Fibroblast of upper back skin (primary cell): ENCODE data around the gene CLNS1A.

ENCODE experiments used
- DNase-seq: peaks from one replicate; pipeline ENCODE4 v3.0.0-alpha.2; 2013

CLNS1A gene

DNA sequence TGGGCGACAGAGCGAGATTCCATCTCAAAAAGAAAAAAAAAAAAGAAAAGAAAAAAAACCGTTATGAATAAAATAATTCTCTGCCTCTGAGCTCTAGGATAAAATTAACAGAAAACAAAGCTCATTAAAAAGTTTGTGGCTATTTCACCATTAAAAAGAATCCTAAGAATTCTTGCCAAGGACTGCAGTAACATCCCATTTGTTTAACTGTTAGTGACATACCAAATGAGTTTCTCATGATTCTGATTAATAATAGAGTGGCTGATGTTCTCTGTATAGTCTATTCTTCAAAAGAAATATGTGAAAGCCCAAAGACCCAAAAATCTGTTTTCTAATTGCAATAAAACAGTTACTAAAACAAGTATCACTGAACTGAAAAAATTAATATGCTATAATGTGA lies 19.7 kb downstream of the CLNS1A start:
- peak; percentile 39 for DNase-seq

DNA sequence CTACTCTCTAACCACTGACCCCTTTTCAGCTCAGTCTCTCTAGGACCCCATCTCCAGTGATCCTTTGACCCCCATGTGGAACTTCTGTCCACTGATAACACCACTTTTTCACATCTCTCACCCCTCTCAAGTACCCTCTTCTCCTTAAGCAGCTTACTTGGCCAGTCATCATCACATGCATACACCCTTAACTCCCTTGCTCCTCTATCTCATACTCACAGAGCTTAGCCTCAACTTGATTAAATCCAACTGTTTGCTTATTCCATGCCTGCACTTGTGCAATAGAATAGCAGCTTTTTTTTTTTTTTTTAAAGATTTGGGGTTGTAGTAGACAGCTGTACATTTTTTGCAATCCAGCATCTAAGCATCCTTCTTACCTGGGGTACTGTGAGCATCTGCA lies 25.7 kb downstream of the CLNS1A start:
- no peak for DNase-seq

DNA sequence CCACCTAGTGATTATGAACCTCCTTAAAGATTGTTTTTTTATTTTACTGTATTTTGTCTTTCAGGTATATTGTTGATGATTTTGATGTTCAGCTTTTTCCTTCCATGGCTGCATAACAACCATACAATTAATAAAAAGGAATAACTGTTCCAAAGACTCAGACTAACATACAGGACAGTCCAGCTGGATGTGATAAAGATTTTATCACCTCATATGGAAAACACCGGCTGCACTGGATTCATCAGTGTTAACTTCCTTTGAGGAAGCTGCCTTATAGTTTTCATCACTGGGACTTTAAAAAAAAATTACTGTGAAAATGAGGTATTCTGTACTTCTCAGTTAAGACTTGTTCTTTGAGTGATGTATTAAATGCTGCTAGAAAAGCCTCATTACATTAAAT lies 28.4 kb downstream of the CLNS1A start:
- DNase-seq = no peak

DNA sequence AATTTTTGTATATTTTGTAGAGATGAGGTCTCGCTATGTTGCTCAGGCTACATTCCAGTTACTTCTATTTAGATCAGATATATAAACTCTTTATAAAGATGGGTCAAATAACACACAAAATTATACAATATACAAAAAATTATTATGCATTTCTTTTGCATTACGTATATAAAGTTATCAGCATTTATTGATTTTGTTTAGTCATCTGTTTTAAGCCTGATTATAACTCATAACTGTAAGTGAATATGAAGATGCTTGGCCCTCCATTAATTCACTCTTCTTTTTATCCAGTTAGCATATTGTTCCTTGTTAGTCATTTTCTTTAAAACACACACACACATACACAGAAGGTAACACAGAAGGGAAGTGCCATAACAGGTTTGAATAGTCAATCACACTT lies 33.3 kb downstream of the CLNS1A start:
- no peak for DNase-seq

DNA sequence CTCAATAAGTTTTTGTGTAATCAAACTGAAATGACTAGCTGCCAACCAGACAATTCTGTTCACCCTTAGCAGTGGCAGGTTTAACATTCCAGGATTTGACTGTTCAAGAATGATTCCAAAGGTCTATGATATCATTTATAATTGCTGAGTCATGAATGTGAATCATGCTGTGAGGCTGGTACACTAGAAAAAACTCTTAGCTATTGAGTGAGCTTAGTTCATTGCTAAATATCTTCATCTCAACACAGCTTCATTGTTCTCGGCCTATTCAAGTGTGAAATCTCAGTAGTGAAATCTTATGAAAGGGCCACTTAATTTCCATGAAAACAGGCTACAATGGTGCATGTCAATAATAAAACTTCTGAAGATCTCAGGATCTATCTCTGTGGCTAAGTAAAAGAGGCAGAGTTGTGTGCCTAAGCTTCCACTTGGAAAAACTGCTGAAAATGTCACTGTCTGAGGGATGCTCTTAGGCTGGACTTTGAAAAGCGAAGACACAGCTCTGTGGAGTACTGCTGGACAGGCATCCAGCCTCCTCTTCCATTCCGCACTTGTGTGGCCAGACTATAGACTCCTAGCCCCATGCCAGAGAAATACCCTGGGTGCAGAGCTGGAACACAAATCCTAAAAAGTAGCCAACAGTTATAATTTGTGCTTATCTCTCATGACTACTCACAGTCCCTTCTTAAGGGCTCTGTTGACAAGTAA lies 35.1 kb downstream of the CLNS1A start:
- DNase-seq = peak; percentile 89

DNA sequence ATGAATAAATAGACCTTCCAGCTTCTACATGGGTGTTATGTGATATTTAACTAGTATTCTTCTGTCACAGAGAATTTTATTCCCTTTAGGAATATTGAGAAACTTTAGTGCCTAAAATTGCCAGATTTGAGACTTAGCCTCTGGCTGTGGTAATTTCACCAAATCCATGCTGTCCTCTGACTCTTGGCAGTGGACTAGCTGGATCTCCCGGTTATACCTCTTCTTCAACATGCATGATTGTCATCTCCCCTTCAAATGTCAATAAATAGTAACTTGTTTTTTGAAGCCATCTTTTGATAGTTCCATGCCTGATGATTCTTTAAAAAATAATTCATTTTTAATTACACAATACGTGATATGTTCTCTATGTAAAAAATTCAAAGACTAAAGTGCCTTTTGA lies 39.4 kb downstream of the CLNS1A start:
- no peak for DNase-seq

DNA sequence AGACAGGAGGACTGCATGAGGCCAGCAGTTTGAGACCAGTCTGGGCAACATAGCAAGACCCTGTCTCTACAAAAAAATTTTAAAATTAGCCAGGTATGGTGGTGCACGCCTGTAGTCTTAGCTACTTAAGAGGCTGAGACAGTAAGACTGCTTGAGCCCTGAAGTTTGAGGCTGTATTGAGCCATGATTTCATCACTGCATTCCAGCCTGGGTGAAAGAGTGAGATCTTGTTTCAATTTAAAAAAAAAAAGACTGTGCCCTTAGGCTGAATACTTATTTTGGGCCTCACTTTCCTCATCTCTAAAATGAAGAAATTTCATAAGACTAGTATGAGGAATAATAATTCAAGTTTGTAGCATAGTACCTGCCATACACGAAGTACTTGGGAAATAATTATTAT lies 41.0 kb downstream of the CLNS1A start:
- DNase-seq = peak; percentile 70

DNA sequence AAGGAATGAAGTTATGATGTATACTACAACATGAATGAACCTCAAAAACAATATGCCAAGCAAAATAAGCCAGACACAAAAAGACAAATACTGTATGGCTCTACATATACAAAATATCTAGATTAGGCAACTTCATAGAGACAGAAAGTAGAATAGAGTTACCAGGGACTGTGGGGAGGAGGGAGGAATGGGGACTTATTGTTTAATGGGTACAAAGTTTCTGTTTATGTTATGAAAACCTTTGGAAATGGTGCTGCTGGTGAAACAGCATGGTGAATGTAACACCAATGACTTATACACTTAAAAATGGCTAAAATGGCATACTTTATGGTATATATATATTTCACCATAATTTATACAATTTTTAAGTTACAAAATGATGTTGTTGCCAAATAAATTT lies 43.7 kb downstream of the CLNS1A start:
- DNase-seq = no peak

DNA sequence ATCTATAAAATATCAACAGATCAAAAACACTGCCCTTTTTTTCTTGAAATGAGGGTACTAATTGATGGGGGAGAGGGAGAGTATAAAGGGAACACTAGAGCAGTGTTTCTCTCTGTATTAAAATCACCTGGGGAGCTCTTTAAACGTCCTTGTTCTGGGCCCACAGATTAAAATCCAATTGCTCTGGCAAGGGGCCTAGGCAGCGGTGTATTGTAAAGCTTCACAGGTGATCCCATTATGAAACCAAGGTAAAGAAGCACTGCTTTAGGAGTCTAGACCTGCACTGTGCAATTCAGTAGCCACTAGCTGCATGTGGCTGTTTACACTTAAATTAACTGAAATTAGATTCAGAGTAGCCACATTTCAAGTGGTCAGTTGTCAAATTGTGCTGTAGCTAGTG lies 44.9 kb downstream of the CLNS1A start:
- DNase-seq = no peak

DNA sequence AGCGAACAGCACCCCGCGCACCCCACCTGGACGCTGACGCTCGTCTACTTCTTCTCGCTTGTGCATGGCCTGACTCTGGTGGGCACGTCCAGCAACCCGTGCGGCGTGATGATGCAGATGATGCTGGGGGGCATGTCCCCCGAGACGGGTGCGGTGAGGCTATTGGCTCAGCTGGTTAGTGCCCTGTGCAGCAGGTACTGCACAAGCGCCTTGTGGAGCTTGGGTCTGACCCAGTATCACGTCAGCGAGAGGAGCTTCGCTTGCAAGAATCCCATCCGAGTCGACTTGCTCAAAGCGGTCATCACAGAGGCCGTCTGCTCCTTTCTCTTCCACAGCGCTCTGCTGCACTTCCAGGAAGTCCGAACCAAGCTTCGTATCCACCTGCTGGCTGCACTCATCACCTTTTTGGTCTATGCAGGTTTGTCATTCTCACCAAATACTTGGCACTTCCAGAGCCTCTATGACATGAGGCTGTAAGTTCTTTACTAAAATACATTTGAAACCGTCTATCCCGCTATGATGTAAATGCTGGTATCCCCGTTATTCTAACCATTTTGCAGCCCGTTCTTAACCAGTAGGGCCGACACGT lies 47.3 kb downstream of the CLNS1A start:
- DNase-seq = no peak

DNA sequence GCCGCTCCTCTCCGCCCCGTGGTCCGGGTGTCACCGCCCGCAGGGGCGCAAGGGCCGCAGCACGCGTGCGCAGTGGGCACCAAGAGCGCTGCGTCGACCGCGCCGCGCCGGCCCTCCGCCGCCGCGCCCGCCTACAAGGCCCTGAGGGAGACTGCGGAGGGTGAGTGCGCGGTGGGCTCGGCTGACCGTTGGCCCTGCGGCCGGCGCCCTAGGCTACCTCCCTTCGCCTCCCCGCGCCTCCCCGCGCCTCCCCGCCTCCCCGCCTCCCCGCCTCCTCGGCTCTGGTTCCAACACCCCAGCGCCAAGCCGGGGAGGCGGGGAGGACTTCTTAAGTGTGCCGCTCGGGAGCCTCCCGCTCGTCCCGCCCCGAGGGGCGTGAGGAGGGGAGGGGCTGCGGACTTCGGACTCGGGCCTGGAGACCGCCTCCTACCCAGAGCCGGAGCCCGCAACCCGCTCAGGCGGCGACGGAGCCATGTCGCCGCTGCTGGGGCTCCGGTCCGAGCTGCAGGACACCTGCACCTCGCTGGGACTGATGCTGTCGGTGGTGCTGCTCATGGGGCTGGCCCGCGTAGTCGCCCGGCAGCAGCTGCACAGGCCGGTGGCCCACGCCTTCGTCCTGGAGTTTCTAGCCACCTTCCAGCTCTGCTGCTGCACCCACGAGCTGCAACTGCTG lies 47.9 kb downstream of the CLNS1A start, which contains the start of gene AQP11:
Gene AQP11, plus strand, starts transcription at position 433 of the 673 bp plus-strand sequence. Its CDS starts 40 bp downstream, at position 473.
- DNase-seq = peak; percentile 78

DNA sequence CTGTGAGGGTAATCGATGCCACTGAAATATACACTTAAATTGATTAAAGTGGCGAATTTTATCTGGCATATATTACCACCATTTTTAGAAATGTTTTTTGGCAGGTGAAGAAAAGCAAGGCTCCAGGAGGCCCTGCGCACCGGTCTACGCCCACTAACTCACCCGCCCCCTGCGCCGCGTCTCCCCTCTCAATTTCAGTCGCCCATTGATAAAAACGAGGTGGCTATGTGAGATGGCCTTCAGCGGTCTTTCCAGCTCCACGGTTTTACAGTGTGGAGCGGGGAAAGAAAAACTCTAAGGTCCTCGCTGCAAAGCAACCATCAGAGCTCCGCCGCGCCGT lies 48.4 kb downstream of the CLNS1A start:
- no peak for DNase-seq

DNA sequence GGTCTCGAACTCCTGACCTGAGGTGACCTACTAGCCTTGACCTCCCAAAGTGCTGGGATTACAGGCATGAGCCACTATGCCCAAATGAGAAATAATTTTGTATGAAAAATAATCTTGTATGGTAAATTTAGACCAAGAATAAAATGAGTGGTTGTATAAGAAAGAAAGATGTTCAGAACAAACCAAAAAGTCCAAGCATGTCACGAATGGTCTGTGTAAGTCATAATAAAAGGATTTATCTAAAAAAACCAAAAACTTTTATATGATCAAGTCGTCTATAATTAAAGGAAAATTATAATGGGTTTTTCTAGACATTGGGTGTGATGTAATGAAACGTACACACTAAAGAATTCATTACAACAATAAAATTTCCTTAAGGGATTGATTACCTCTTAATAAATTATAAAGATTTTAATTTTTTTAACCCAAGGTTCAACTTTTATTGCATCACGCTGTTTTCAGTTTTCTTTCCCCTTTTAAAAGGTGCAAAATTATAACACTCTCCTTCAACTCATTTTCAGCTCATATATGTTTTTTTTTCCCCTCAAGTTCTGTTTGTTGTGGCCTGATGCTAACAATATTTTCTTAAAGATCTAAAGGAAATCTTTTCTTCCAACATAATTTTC lies 56.8 kb downstream of the CLNS1A start:
- DNase-seq = no peak

DNA sequence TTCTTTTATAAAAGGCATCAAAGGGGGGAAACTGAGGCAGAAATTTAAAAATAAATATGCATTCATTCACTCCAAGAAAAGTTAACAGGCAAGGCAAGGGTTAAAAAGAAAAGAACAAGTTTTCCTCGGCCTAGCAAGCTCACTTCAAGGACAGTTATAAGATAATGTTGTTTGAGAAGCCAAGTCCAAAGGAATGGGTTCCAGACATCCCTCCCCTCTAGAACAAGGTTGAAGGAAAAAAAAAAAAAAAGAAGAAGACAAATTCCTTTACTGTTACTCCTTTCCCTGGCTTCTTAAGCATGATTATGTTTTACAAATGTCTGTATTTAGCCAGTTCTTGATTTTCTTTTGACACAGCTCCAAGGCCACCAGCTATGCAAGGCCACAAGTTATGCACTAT lies 62.2 kb downstream of the CLNS1A start:
- DNase-seq = peak; percentile 66

DNA sequence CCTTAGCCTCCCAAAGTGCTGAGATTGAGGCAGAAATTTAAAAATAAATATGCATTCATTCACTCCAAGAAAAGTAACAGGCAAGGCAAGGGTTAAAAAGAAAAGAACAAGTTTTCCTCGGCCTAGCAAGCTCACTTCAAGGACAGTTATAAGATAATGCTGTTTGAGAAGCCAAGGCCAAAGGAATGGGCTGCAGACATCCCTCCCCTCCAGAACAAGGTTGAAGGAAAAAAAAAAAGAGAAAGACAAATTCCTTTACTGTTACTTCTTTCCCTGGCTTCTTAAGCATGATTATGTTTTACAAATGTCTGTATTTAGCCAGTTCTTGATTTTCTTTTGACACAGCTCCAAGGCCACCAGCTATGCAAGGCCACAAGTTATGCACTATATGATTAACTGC lies 66.7 kb downstream of the CLNS1A start:
- peak; percentile 84 for DNase-seq

DNA sequence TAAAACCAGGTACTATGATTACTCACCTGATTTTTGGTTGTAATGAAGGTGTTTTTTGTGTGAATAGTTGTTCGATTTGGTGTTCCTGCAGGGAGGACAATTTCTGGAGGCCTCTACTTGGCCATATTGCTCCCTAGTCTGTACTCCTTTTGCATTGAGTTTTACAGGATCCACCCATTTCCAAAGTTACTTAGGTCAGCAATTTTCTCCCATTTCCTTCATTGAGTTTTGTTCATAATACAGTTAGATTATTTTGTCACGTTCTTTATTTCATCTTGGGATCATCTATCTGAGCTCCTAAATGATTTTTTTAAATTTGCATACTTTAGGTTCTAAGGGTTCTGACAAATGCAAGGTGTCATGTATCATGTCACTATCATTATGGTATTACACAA lies 67.9 kb downstream of the CLNS1A start:
- DNase-seq = no peak

DNA sequence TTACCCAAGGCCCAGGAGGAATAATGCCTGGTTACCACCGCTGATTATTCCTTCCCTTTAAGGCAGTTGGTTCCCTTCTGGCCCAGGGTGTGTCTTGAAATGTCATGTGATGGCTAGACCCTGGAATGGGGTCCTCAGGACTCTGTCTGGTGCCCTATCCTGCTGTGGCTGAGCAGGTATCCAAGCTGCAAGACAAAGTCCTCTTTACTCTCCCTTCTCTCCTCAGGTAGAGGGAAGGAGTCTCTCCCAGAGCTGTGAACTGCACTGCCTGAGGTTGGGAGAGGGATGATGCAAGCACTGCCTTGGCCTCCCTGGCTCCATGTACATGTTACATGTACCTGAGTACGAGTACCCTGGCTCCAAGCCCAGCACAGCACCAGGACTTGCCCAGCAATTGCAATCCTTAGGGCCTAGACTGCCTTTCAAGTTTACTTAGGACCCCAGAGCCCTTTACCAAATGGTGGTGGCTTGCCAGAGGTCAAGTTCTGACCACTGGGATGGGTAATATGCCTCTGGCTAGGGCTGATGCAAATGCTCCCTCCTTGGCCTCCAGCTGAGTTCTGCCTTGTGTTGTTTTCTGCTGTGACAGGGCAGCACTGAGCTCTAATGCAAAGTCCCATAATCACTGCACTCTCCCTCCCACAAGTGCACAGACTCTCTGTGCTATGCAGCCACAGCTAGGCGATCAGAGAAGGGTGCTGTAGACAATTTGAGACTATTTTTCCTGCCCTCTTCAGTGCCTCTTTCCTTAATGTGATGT lies 68.5 kb downstream of the CLNS1A start:
- DNase-seq = no peak

DNA sequence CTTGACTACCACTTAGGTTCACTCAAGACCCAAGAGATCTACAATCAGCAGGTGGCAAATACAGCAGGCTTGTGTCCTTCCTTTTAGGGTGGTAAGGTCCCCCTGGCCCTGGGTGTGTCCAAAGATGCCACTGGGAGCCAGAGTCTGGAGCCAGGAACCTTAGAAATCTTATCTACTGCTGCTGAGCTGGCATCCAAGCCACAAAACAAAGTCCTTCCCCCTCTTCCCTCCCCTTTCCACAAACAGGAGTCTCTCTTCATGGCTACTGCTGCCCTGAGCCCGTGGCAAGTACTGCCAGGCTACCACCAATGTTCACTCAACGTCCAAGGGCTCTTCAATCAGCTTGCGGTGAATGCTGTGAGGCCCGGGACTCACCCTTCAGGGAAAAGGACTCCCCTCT lies 69.3 kb downstream of the CLNS1A start:
- no peak for DNase-seq
